DOHH2 (cell line): Measurements from ENCODE around the gene CENPK.

Experiments
- H3F3A ChIP-seq: fragments of 200-600 bp; sonication (generic), shearing (Covaris generic); 2 replicates; pipeline ENCODE4 v1.6.0; 2016; ENCODE audit warnings: antibody characterized with exemption, mild to moderate bottlenecking; ENCODE audit not compliant: control insufficient read depth, insufficient read depth
- H3K27ac ChIP-seq: fragments of 200-600 bp; sonication (generic); 2 replicates; pipeline ENCODE4 v1.5.1; 2014; ENCODE audit warnings: low read depth, mild to moderate bottlenecking, low read length, moderate library complexity
- H3K27me3 ChIP-seq: fragments of 200-600 bp; sonication (generic); 2 replicates; pipeline ENCODE4 v1.6.1; 2014; ENCODE audit warnings: mild to moderate bottlenecking, low read length, mixed read lengths; ENCODE audit not compliant: control insufficient read depth
- H3K36me3 ChIP-seq: fragments of 200-600 bp; sonication (generic); 2 replicates; pipeline ENCODE4 v1.6.1; 2014; ENCODE audit warnings: mild to moderate bottlenecking, low read length, moderate library complexity, mixed read lengths; ENCODE audit not compliant: control insufficient read depth
- H3K4me1 ChIP-seq: fragments of 200-600 bp; sonication (generic); 2 replicates; pipeline ENCODE4 v1.6.1; 2014; ENCODE audit warnings: mild to moderate bottlenecking, low read length, mixed read lengths; ENCODE audit not compliant: control insufficient read depth
- H3K4me2 ChIP-seq: fragments of 200-600 bp; sonication (generic); 2 replicates; pipeline ENCODE4 v1.6.0; 2014; ENCODE audit warnings: mild to moderate bottlenecking, low read length, moderate library complexity
- H3K4me3 ChIP-seq: fragments of 200-600 bp; sonication (generic); 2 replicates; pipeline ENCODE4 v1.5.1; 2014; ENCODE audit warnings: mild to moderate bottlenecking, low read length, mixed read lengths
- H3K79me2 ChIP-seq: fragments of 200-600 bp; sonication (generic); 2 replicates; pipeline ENCODE4 v1.6.1; 2014; ENCODE audit warnings: mild to moderate bottlenecking, low read length, mixed read lengths; ENCODE audit not compliant: control insufficient read depth
- H3K9me2 ChIP-seq: fragments of 200-600 bp; sonication (generic); replicated peaks from 2 replicates; pipeline ENCODE4 v1.6.1; 2014; ENCODE audit warnings: mild to moderate bottlenecking, low read length, mixed read lengths; ENCODE audit not compliant: control insufficient read depth
- H3K9me3 ChIP-seq: fragments of 200-600 bp; sonication (generic); 2 replicates; pipeline ENCODE4 v1.6.1; 2014; ENCODE audit warnings: antibody characterized with exemption, low read length, mixed read lengths; ENCODE audit not compliant: control insufficient read depth, insufficient read depth
- H4K20me1 ChIP-seq: fragments of 200-600 bp; sonication (generic); 2 replicates; pipeline ENCODE4 v1.6.0; 2014; ENCODE audit warnings: low read depth, mild to moderate bottlenecking, antibody characterized with exemption, low read length, moderate library complexity; ENCODE audit not compliant: control insufficient read depth, insufficient read depth
- EZH2phosphoT487 ChIP-seq: fragments of 200-600 bp; sonication (generic); IDR thresholded peaks from 2 replicates; pipeline ENCODE4 v1.6.1; 2017; ENCODE audit warnings: borderline replicate concordance, mild to moderate bottlenecking, antibody characterized with exemption, low read length, moderate library complexity, mixed read lengths
- TF ChIP-seq, protein P1 (sequence below): fragments of 200-600 bp; sonication (generic); IDR thresholded peaks from one replicate; pipeline ENCODE4 v1.5.1; 2014; ENCODE audit warnings: antibody characterized with exemption, mild to moderate bottlenecking, low read depth, low read length; ENCODE audit not compliant: poor library complexity, severe bottlenecking

Gene CENPK

DNA sequence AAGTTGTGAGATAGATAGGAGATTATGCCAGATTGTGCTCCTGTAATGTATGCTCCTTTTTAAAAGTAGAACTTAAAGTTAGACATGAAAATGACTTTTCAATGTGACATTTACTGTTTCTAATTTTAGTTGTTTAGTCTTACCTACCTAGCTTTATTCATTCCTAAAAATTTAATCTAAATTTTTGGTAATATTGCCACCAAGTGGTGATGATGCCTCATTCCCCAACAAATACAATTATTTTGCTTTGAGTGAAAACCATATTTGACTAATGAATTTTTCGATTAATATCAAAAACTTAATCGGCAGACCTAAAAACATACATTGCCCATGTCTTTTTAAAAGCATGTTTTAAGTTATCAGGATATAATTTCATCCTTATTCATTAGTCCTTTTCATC, 25.7 kb upstream of the CENPK start:
- Histone ChIP-seq H3K4me3 (no peak overlapping the region), H3K27ac (no peak overlapping the region), H3K79me2 (no peaks in the 10 kb centered on the region), H3F3A (peaks cover 12% of the 10 kb centered on the region; the same call in 1 of the 2 replicates), H3K4me1 (no peaks in the 10 kb centered on the region), H3K9me3 (no peaks in the 10 kb centered on the region), H4K20me1 (no peaks in the 10 kb centered on the region), H3K27me3 (no peaks in the 10 kb centered on the region), H3K4me2 (no peak overlapping the region), H3K36me3 (peaks cover 69% of the 10 kb centered on the region), H3K9me2 (no peaks in the 10 kb centered on the region)
- TF ChIP-seq EZH2phosphoT487: no peak
- TF ChIP-seq, protein P1, sequence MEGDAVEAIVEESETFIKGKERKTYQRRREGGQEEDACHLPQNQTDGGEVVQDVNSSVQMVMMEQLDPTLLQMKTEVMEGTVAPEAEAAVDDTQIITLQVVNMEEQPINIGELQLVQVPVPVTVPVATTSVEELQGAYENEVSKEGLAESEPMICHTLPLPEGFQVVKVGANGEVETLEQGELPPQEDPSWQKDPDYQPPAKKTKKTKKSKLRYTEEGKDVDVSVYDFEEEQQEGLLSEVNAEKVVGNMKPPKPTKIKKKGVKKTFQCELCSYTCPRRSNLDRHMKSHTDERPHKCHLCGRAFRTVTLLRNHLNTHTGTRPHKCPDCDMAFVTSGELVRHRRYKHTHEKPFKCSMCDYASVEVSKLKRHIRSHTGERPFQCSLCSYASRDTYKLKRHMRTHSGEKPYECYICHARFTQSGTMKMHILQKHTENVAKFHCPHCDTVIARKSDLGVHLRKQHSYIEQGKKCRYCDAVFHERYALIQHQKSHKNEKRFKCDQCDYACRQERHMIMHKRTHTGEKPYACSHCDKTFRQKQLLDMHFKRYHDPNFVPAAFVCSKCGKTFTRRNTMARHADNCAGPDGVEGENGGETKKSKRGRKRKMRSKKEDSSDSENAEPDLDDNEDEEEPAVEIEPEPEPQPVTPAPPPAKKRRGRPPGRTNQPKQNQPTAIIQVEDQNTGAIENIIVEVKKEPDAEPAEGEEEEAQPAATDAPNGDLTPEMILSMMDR: no peak

DNA sequence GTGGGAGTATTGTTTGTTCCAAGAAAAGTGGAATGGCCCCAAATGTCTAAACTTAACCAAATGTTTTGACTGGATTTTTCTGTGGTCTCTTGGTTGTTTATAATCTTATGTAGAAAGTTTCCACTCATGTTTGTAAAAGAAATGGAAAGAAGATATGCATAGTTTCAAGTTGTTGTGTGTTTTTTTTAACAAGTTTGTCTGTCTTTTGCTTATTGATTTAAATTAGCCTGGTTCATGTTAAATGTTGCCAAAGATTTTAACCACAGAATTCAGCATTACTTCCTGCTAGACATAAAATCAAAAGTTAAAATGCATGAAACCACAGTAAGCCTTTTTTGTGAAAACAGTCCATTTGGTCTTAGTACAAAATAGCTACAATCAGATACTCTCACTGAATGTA, 14.2 kb upstream of the CENPK start:
- Histone ChIP-seq H3K4me1 (no peaks in the 10 kb centered on the region), H3K9me2 (no peaks in the 10 kb centered on the region), H3K36me3 (peaks cover 76% of the 10 kb centered on the region), H3K4me3 (no peak overlapping the region), H3K4me2 (no peak overlapping the region), H3K9me3 (no peaks in the 10 kb centered on the region), H3K79me2 (peaks cover 9% of the 10 kb centered on the region; the same call in 1 of the 2 replicates), H3F3A (no peaks in the 10 kb centered on the region), H3K27ac (no peak overlapping the region), H4K20me1 (no peaks in the 10 kb centered on the region), H3K27me3 (no peaks in the 10 kb centered on the region)
- TF ChIP-seq EZH2phosphoT487: no peak
- TF ChIP-seq, protein P1: no peak

DNA sequence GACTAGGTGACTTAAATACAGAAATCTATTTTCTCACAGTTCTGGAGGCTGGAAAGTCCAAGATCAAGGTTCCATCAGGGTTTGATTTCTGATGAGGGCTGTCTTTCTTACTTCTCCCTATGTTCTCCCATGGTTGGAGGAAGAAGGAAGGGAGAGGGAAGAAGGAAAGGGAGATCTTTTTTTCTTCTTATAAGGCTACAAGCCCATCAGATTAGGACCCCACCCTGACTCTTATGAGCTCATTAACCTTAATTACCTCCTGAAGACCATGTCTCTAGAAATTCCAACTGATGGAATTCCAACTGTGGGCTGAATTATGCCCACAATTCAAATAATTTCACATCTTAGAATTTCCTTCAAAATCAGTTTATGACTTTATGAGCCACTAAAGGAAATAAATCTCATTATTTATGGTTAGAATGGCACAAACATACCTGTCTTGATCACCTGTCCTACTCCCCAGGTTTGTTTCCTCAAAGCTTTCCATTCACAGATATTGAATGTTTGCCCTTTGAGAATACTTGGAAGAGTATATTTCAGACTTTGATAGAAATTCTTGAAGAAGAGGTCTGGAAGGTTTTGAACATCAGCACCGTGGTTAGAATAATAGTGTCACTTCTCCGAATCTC, 7.7 kb upstream of the CENPK start:
- TF ChIP-seq, protein P1: no peak
- TF ChIP-seq EZH2phosphoT487: no peak
- H3K9me2 ChIP-seq: no peaks in the 10 kb centered on the region
- H3K4me2 ChIP-seq: no peak overlapping the region
- H3F3A ChIP-seq: no peaks in the 10 kb centered on the region
- H4K20me1 ChIP-seq: no peaks in the 10 kb centered on the region
- H3K27me3 ChIP-seq: no peaks in the 10 kb centered on the region
- H3K9me3 ChIP-seq: no peaks in the 10 kb centered on the region
- H3K36me3 ChIP-seq: peaks cover 66% of the 10 kb centered on the region
- peaks cover 23% of the 10 kb centered on the region for H3K79me2 ChIP-seq
- no peak overlapping the region for H3K27ac ChIP-seq
- H3K4me1 ChIP-seq: no peaks in the 10 kb centered on the region
- H3K4me3 ChIP-seq: no peak overlapping the region
